ENCODE results near the gene WTAP.

The WTAP gene

GRCh38 chr6:159756508-159756907 lies 29.2 kb downstream of the WTAP start:
- Mint-ChIP-seq H3K4me3 (no peak overlapping the region), H3K36me3 (ENCODE audit: low read depth) (peaks cover 90% of the 10 kb centered on the region), H3K9me3 (no peaks in the 10 kb centered on the region), H3K27ac (peak overlapping the region; percentile 50), H3K4me1 (ENCODE audit: low read depth) (peaks cover 37% of the 10 kb centered on the region), H3K27me3 (no peaks in the 10 kb centered on the region)
- DNase-seq: no peak

GRCh38 chr6:159758031-159759001 lies 31.0 kb downstream of the WTAP start:
- Mint-ChIP-seq H3K9me3 (no peaks in the 10 kb centered on the region), H3K4me3 (no peak overlapping the region), H3K27me3 (no peaks in the 10 kb centered on the region), H3K27ac (peak overlapping the region; percentile 86), H3K4me1 (ENCODE audit: low read depth) (peaks cover 40% of the 10 kb centered on the region), H3K36me3 (ENCODE audit: low read depth) (peaks cover 88% of the 10 kb centered on the region)
- DNase-seq: no peak

- Mint-ChIP-seq H3K27me3 (no peaks in the 10 kb centered on the region), H3K4me1 (ENCODE audit: low read depth) (peaks cover 43% of the 10 kb centered on the region), H3K9me3 (no peaks in the 10 kb centered on the region), H3K36me3 (ENCODE audit: low read depth) (peaks cover 86% of the 10 kb centered on the region), H3K27ac (peak overlapping the region; percentile 15), H3K4me3 (no peak overlapping the region)
- no peak for DNase-seq
Observed at GRCh38 chr6:159759645-159760044, 32.3 kb downstream of the WTAP start.

- no peaks in the 10 kb centered on the region for H3K9me3 Mint-ChIP-seq
- H3K27ac Mint-ChIP-seq: peak overlapping the region; percentile 99
Observed at GRCh38 chr6:159760602-159761057, 33.3 kb downstream of the WTAP start.

GRCh38 chr6:159761129-159761872 lies 34.0 kb downstream of the WTAP start:
- H3K4me3 Mint-ChIP-seq: peak overlapping the region; percentile 96
- peaks cover 85% of the 10 kb centered on the region for H3K36me3 Mint-ChIP-seq (ENCODE audit: low read depth)
- H3K4me1 Mint-ChIP-seq (ENCODE audit: low read depth): peaks cover 41% of the 10 kb centered on the region
- no peak for DNase-seq
- peak overlapping the region; percentile 99 for H3K27ac Mint-ChIP-seq
- H3K9me3 Mint-ChIP-seq: no peaks in the 10 kb centered on the region
- H3K27me3 Mint-ChIP-seq: no peaks in the 10 kb centered on the region

More at GRCh38 chr6:159760602-159761057, 33.3 kb downstream of the WTAP start:
- Mint-ChIP-seq H3K27me3 (no peaks in the 10 kb centered on the region), H3K36me3 (ENCODE audit: low read depth) (peaks cover 85% of the 10 kb centered on the region), H3K4me3 (peak overlapping the region; percentile 96), H3K4me1 (ENCODE audit: low read depth) (peaks cover 39% of the 10 kb centered on the region)
- no peak for DNase-seq

- Mint-ChIP-seq H3K4me3 (peak within 1 kb of the TSS; percentile 96), H3K27me3 (no peaks in the 10 kb centered on the region), H3K4me1 (ENCODE audit: low read depth) (peaks cover 47% of the 10 kb centered on the region), H3K36me3 (ENCODE audit: low read depth) (peaks cover 86% of the 10 kb centered on the region), H3K27ac (peak within 1 kb of the TSS; percentile 99), H3K9me3 (no peaks in the 10 kb centered on the region)
- DNase-seq: peak; percentile 90
Observed at GRCh38 chr6:159761873-159762680, 34.8 kb downstream of the WTAP start, which contains the start of gene ACAT2. ACAT2 (plus strand) TSS chr6:159762045; CDS start chr6:159762088, 43 bp downstream.

GRCh38 chr6:159762681-159763293 lies 35.5 kb downstream of the WTAP start:
- Mint-ChIP-seq H3K36me3 (ENCODE audit: low read depth) (peaks cover 86% of the 10 kb centered on the region), H3K4me3 (peak overlapping the region; percentile 96), H3K4me1 (ENCODE audit: low read depth) (peaks cover 46% of the 10 kb centered on the region), H3K9me3 (no peaks in the 10 kb centered on the region), H3K27ac (peak overlapping the region; percentile 99), H3K27me3 (no peaks in the 10 kb centered on the region)
- no peak for DNase-seq

- peaks cover 31% of the 10 kb centered on the region for H3K4me1 Mint-ChIP-seq (ENCODE audit: low read depth)
- DNase-seq: no peak
- H3K9me3 Mint-ChIP-seq: peaks cover 5% of the 10 kb centered on the region
- peak overlapping the region; percentile 26 for H3K27ac Mint-ChIP-seq
- no peaks in the 10 kb centered on the region for H3K27me3 Mint-ChIP-seq
- peaks cover 93% of the 10 kb centered on the region for H3K36me3 Mint-ChIP-seq (ENCODE audit: low read depth)
- H3K4me3 Mint-ChIP-seq: no peak overlapping the region
Observed at GRCh38 chr6:159766906-159767305, 39.6 kb downstream of the WTAP start.

GRCh38 chr6:159769470-159769869 lies 42.2 kb downstream of the WTAP start:
- H3K9me3 Mint-ChIP-seq: peaks cover 5% of the 10 kb centered on the region
- DNase-seq: no peak
- peak overlapping the region; percentile 31 for H3K27ac Mint-ChIP-seq
- H3K4me3 Mint-ChIP-seq: no peak overlapping the region
- H3K27me3 Mint-ChIP-seq: no peaks in the 10 kb centered on the region
- H3K4me1 Mint-ChIP-seq (ENCODE audit: low read depth): peaks cover 24% of the 10 kb centered on the region
- peaks cover 89% of the 10 kb centered on the region for H3K36me3 Mint-ChIP-seq (ENCODE audit: low read depth)

GRCh38 chr6:159772196-159772595 lies 44.9 kb downstream of the WTAP start:
- H3K27ac Mint-ChIP-seq: no peak overlapping the region
- H3K27me3 Mint-ChIP-seq: no peaks in the 10 kb centered on the region
- no peak for DNase-seq
- peaks cover 5% of the 10 kb centered on the region for H3K9me3 Mint-ChIP-seq
- peaks cover 90% of the 10 kb centered on the region for H3K36me3 Mint-ChIP-seq (ENCODE audit: low read depth)
- peaks cover 13% of the 10 kb centered on the region for H3K4me1 Mint-ChIP-seq (ENCODE audit: low read depth)
- H3K4me3 Mint-ChIP-seq: no peak overlapping the region

GRCh38 chr6:159777240-159777904 lies 50.1 kb downstream of the WTAP start:
- no peaks in the 10 kb centered on the region for H3K9me3 Mint-ChIP-seq
- H3K4me3 Mint-ChIP-seq: no peak overlapping the region
- no peaks in the 10 kb centered on the region for H3K27me3 Mint-ChIP-seq
- peaks cover 94% of the 10 kb centered on the region for H3K36me3 Mint-ChIP-seq (ENCODE audit: low read depth)
- peak overlapping the region; percentile 57 for H3K27ac Mint-ChIP-seq
- peaks cover 11% of the 10 kb centered on the region for H3K4me1 Mint-ChIP-seq (ENCODE audit: low read depth)
- DNase-seq: no peak

- Mint-ChIP-seq H3K4me3 (no peak overlapping the region), H3K27me3 (no peaks in the 10 kb centered on the region), H3K9me3 (no peaks in the 10 kb centered on the region), H3K27ac (peak overlapping the region; percentile 57), H3K4me1 (ENCODE audit: low read depth) (peaks cover 18% of the 10 kb centered on the region), H3K36me3 (ENCODE audit: low read depth) (peaks cover 94% of the 10 kb centered on the region)
- DNase-seq: no peak
Observed at GRCh38 chr6:159778131-159778530, 50.8 kb downstream of the WTAP start.

- DNase-seq: no peak
- Mint-ChIP-seq H3K27me3 (no peaks in the 10 kb centered on the region), H3K36me3 (ENCODE audit: low read depth) (peaks cover 97% of the 10 kb centered on the region), H3K4me3 (no peak overlapping the region), H3K27ac (peak overlapping the region; percentile 6), H3K4me1 (ENCODE audit: low read depth) (peaks cover 21% of the 10 kb centered on the region), H3K9me3 (no peaks in the 10 kb centered on the region)
Observed at GRCh38 chr6:159778542-159779103, 51.3 kb downstream of the WTAP start.
